Natural killer cell (primary cell): ENCODE data around the gene PLCB1. TPM values are rescaled to one million over a fixed set of nuclear protein-coding genes. Genes with fewer than 3 reads are reported as not detected.
A peak's percentile ranks its signal among the peaks of the same experiment; 100 is the strongest.

ENCODE experiments used
- ATAC-seq, 3 donors: fragments of 150-1000 bp in 2 of 3; fragments of 200-7000 bp in 1 of 3; cut with Tn5 transposase; 1 replicate in 1 of 3; 2 replicates in 2 of 3; pipeline ENCODE4 v1.10.0; 2021; ENCODE audit warnings: mild to moderate bottlenecking in 2 of 3, moderate library complexity in 2 of 3
- DNase-seq, 2 donors: peaks; one replicate each; pipeline versions ENCODE4 v3.0.0 to v3.0.0-alpha.2; 2013 to 2021; ENCODE audit warnings: mixed read lengths in 1 of 2
- H3K27ac ChIP-seq: one replicate; pipeline ENCODE4 v1.5.1; 2013; ENCODE audit warnings: mild to moderate bottlenecking, low read length
- H3K27me3 ChIP-seq: one replicate; pipeline ENCODE4 v1.6.1; 2013; ENCODE audit warnings: low read length; ENCODE audit not compliant: control insufficient read depth, insufficient read depth
- H3K36me3 ChIP-seq: one replicate; pipeline ENCODE4 v1.6.1; 2013; ENCODE audit warnings: low read length; ENCODE audit not compliant: control insufficient read depth, insufficient read depth
- H3K4me1 ChIP-seq: one replicate; pipeline ENCODE4 v1.6.1; 2013; ENCODE audit warnings: low read length; ENCODE audit not compliant: control insufficient read depth, insufficient read depth
- H3K4me3 ChIP-seq: one replicate; pipeline ENCODE4 v1.5.1; 2013; ENCODE audit warnings: low read length
- H3K9me3 ChIP-seq: one replicate; pipeline ENCODE4 v1.6.1; 2013; ENCODE audit warnings: low read length; ENCODE audit not compliant: control insufficient read depth, insufficient read depth
- H3K27ac Mint-ChIP-seq, 2 donors: one replicate each; pipeline ENCODE4 v1.8.0; 2022; ENCODE audit warnings: mild to moderate bottlenecking in 2 of 2, mixed read lengths in 2 of 2, moderate library complexity in 1 of 2
- H3K27me3 Mint-ChIP-seq, 2 donors: one replicate each; pipeline ENCODE4 v1.8.0; 2022; ENCODE audit warnings: low read depth in 2 of 2, mixed read lengths in 2 of 2
- H3K36me3 Mint-ChIP-seq: one replicate; pipeline ENCODE4 v1.8.0; 2022; ENCODE audit warnings: mixed read lengths
- H3K4me1 Mint-ChIP-seq, 2 donors: one replicate each; pipeline ENCODE4 v1.8.0; 2022; ENCODE audit warnings: mixed read lengths in 2 of 2
- H3K4me3 Mint-ChIP-seq: one replicate; pipeline ENCODE4 v1.8.0; 2022; ENCODE audit warnings: mild to moderate bottlenecking, moderate library complexity, mixed read lengths
- H3K9me3 Mint-ChIP-seq, 2 donors: one replicate each; pipeline ENCODE4 v1.8.0; 2022; ENCODE audit warnings: mixed read lengths in 2 of 2
- CTCF ChIP-seq: fragments of 200-600 bp; IDR thresholded peaks from one replicate; pipeline ENCODE4 v1.8.0; 2022; ENCODE audit warnings: antibody characterized with exemption
- WGBS: methylation state at CpG from one replicate; pipeline ENCODE4 v1.1.7; 2013; ENCODE audit warnings: missing lambda C conversion rate; ENCODE audit not compliant: insufficient coverage; 5-methylcytosine and 5-hydroxymethylcytosine counted together
- intact Hi-C: fragments of 100-400 bp; cut with micrococcal nuclease; formaldehyde crosslinking; loops from one replicate; pipeline ENCODE4 v1.14.2; 2022
- total RNA-seq, 4 donors: library from RNA; stranded (reverse); fragments of 120-200 nt in 1 of 4; gene quantifications; one replicate each; pipeline versions ENCODE4 v1.2.3 to v1.2.4, GENCODE V29; 2013 to 2022

Gene PLCB1
- total RNA-seq, 3 donors from 2014 or later (not counting 1 experiment from before 2014, with no cell fraction given) = 48.7 to 66.2 (median 57.7) TPM

GRCh38 chr20:8366303-8366923, 234.3 kb downstream of the PLCB1 start:
- Histone ChIP-seq H3K4me3 (no peak overlapping the region), H3K27me3 (no peaks in the 10 kb centered on the region), H3K4me1 (peaks cover 10% of the 10 kb centered on the region), H3K9me3 (no peaks in the 10 kb centered on the region), H3K27ac (no peak overlapping the region), H3K36me3 (no peaks in the 10 kb centered on the region)
- Mint-ChIP-seq H3K9me3 (no peaks in the 10 kb centered on the region), H3K4me3 (no peak overlapping the region), H3K27ac (no peak overlapping the region), H3K4me1 (peaks cover 29 to 39% of the 10 kb centered on the region in 2 donors), H3K27me3 (no peaks in the 10 kb centered on the region), H3K36me3 (no peaks in the 10 kb centered on the region)
- DNase-seq (no peak), ATAC-seq (no peak)
- TF ChIP-seq CTCF = no peak
- intact Hi-C loops = no loop called here
- WGBS = 72% methylated on average over 2 of the region's 5 CpGs

- no peaks in the 10 kb centered on the region for H3K9me3 Mint-ChIP-seq
- DNase-seq = no peak
- no peaks in the 10 kb centered on the region for H3K27me3 ChIP-seq
Observed at GRCh38 chr20:8367689-8368088, 235.6 kb downstream of the PLCB1 start.

GRCh38 chr20:8368670-8369069, 236.6 kb downstream of the PLCB1 start:
- Histone ChIP-seq H3K9me3 (no peaks in the 10 kb centered on the region), H3K36me3 (no peaks in the 10 kb centered on the region), H3K27ac (no peak overlapping the region), H3K4me3 (no peak overlapping the region), H3K4me1 (peaks cover 10% of the 10 kb centered on the region), H3K27me3 (no peaks in the 10 kb centered on the region)
- peaks cover 38 to 39% of the 10 kb centered on the region in 2 donors for H3K4me1 Mint-ChIP-seq
- DNase-seq (no peak), ATAC-seq (peak in 1 of 3 donors; percentile 30)
- H3K27me3 Mint-ChIP-seq = no peaks in the 10 kb centered on the region
- H3K36me3 Mint-ChIP-seq = no peaks in the 10 kb centered on the region
- TF ChIP-seq CTCF = no peak
- H3K4me3 Mint-ChIP-seq = no peak overlapping the region
- no peak overlapping the region for H3K27ac Mint-ChIP-seq
- WGBS = 0% methylated on average over 1 of the region's 3 CpGs
- intact Hi-C loops = no loop called here
- no peaks in the 10 kb centered on the region for H3K9me3 Mint-ChIP-seq

More at GRCh38 chr20:8367689-8368088, 235.6 kb downstream of the PLCB1 start:
- TF ChIP-seq CTCF = no peak
- WGBS = 79% methylated on average over 7 of the region's 7 CpGs
- Mint-ChIP-seq H3K4me3 (no peak overlapping the region), H3K36me3 (no peaks in the 10 kb centered on the region), H3K27me3 (no peaks in the 10 kb centered on the region), H3K4me1 (peaks cover 31 to 37% of the 10 kb centered on the region in 2 donors), H3K27ac (no peak overlapping the region)
- peaks cover 10% of the 10 kb centered on the region for H3K4me1 ChIP-seq
- no peaks in the 10 kb centered on the region for H3K9me3 ChIP-seq
- no peak overlapping the region for H3K4me3 ChIP-seq
- H3K27ac ChIP-seq = no peak overlapping the region
- H3K36me3 ChIP-seq = no peaks in the 10 kb centered on the region
- intact Hi-C loops = no loop called here
- no peak for ATAC-seq

- no peaks in the 10 kb centered on the region for H3K36me3 ChIP-seq
- no peak for TF ChIP-seq CTCF
- ATAC-seq (no peak), DNase-seq (no peak)
- peaks cover 10% of the 10 kb centered on the region for H3K4me1 ChIP-seq
- no peaks in the 10 kb centered on the region for H3K27me3 ChIP-seq
- Mint-ChIP-seq H3K4me3 (no peak overlapping the region), H3K36me3 (no peaks in the 10 kb centered on the region), H3K9me3 (no peaks in the 10 kb centered on the region), H3K4me1 (peaks cover 41 to 44% of the 10 kb centered on the region in 2 donors), H3K27ac (no peak overlapping the region), H3K27me3 (no peaks in the 10 kb centered on the region)
- WGBS = 57% methylated on average over 2 of the region's 2 CpGs
- intact Hi-C loops = no loop called here
- H3K27ac ChIP-seq = no peak overlapping the region
- no peaks in the 10 kb centered on the region for H3K9me3 ChIP-seq
- H3K4me3 ChIP-seq = no peak overlapping the region
Observed at GRCh38 chr20:8369311-8369710, 237.2 kb downstream of the PLCB1 start.
